Right forelimb (tissue), 1 donor: ENCODE data around the gene EXOC4.
"Not testable (repeated sequence)": the region's sequence is repeated elsewhere in the genome, so short reads cannot be mapped to it uniquely, and the experiment has no call there.

Experiments
- DNase-seq: peaks from one replicate; pipeline ENCODE4 v3.0.0-alpha.2; 2018

EXOC4 gene

GRCh38 chr7:133642907-133643306 lies 390.0 kb downstream of the EXOC4 start:
- DNase-seq, result no peak

DNA sequence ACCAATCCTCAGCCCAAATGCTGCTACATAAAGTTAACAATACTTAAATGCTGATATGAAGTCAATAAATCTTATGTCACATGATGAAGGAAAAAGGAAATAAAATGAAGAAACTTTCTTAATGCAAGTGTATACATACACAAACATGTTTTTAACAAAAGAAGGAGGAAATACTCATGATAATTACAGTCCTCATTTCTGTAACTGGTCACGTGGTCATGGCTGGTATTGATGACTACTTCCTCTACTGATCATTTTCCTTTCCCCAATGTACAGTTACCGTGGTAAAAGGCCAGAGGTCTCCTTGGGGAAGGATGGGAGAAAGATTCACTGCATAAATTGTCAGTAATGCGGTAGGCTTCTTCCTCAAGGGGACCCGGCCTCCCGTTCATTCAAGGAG lies 390.8 kb downstream of the EXOC4 start:
- not testable (repeated sequence) for DNase-seq

- no peak for DNase-seq
Measured at GRCh38 chr7:133645884-133646391, 393.1 kb downstream of the EXOC4 start.

DNA sequence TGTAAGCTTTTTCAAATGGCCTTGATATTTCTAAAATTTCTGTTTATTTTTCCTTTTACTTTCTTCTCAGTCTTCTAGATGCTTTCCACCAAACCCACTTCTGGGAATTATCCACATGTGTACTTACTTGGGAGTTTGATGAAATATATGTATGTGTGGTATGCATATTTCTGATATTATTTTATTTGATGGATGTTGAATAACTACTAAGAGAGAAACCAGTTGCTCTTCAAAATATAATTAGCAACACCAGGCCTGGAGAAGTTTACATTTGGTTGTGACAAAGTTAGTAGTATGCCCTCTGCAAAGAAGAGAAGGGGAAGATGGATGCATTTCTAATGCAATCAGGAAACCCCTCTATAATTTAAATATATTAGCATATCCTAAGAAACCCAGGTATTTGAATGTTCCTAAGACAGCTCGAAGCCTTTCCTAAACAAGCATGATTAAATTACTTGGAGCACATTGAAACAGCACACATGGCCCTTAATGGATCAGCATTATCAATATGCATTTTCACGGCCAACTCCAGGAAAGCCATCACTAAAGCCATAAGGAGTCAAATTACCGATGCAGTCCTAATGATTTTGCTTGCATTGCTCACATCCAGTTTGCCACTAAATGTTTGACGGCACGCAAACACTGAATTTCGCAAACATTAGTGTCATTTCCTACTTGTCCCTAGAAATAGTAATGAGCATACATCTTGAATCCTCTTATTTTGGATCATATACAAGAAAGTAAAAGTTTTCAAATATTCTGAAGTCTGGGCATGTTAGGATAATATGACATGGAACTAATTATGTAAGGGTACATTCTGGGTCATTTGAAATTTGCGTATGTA lies 393.8 kb downstream of the EXOC4 start:
- no peak for DNase-seq

DNA sequence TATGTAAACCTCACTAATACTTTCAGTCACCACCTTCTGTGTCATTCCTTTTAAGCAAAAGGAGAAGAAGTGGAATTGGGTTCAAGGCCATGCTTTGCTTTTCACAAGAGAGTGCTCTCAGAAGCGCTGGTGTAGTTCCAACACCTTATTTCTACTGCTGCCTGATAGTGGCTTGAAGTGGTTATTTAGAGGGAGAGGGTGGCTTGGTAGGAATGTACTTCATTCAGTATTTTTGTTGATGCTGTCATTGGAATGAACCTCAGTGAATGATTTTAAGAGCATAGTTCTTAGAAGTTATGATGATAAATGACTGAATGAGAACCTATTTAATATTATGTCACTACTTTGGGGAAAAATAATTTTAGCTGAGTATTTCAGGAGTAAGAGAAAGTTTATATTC lies 396.7 kb downstream of the EXOC4 start:
- DNase-seq, result no peak

- DNase-seq, result no peak
Measured at GRCh38 chr7:133650069-133650468, 397.2 kb downstream of the EXOC4 start.

- no peak for DNase-seq
Measured at GRCh38 chr7:133650487-133651300, 397.8 kb downstream of the EXOC4 start.

DNA sequence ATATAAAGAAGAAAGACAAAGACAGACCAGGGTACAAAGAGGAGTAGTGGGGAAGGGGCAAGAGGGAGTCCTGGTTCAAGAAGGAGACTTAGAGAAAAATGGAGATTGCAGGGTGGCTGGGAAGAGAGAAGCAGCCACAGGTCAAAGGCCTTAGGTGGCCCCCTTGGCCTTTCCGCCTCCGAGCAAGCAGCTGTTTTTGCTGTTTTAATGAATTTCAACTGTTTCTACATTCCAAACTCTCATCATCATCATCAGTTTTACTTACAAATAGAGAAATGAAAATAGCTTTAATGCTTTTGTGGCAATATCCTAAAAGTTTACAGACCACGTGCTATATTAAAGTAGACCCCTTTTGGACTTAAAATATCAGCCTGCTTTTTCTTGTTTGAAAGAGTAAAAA lies 399.7 kb downstream of the EXOC4 start:
- DNase-seq, result no peak

GRCh38 chr7:133654547-133654946 lies 401.7 kb downstream of the EXOC4 start:
- DNase-seq, result no peak

- DNase-seq, result no peak
Measured at GRCh38 chr7:133662276-133662675, 409.4 kb downstream of the EXOC4 start.

DNA sequence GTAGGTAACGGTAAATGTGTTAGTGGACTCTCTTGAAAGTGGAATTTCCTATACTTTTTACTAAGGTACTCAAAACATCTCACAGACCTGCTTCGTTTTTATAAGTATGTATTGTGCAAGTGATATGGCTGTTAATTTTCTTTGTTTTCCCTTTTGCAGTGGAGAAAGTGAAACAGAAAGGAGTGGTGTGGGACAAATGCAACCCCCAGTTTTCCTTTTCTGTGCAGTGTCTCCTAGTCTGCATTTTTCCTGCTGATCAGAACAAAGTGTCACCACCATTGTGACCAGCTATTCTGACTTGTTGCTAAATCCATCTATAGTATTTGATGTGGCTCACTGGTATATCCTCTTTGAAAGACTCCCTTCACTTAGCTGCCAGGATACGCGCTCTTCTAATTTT lies 410.0 kb downstream of the EXOC4 start:
- no peak for DNase-seq

- DNase-seq, result no peak
Measured at GRCh38 chr7:133664528-133664927, 411.6 kb downstream of the EXOC4 start.

DNA sequence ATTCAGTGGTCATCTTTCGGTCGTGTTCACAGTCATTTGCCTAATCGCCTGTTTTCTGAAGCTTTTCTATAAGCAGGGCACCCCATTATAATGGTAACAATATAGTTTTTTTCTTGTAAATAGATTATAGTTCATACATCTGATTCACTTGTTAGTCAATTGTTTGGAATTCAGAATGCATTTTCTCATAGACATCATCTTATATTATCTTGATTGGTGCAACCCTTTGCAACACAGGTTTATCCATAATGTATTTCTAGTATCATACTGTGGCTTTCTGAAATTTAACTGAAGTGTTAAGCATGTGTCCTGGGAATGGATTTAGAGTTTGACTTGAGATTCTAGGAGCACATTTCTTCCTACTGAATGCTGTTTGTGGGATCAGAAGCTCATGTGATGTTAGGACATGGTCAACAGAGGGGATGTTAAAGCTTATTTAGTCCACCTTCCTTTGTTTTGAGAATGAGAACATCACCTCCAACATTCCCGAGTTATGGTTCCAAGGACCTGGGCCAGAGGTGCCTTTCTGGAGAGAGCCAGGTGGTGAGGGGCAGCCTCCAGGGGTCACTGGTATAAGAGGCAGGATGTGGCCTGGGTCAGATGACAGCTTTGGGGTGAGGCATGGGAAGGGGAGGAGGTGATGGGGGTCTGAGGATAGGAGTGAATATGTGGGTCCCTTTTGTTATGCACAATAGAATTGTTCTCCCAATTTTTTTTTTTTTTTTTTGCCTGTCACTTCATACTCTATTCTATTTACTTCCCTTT lies 415.6 kb downstream of the EXOC4 start:
- DNase-seq, result no peak

GRCh38 chr7:133669061-133669455 lies 416.2 kb downstream of the EXOC4 start:
- no peak for DNase-seq

DNA sequence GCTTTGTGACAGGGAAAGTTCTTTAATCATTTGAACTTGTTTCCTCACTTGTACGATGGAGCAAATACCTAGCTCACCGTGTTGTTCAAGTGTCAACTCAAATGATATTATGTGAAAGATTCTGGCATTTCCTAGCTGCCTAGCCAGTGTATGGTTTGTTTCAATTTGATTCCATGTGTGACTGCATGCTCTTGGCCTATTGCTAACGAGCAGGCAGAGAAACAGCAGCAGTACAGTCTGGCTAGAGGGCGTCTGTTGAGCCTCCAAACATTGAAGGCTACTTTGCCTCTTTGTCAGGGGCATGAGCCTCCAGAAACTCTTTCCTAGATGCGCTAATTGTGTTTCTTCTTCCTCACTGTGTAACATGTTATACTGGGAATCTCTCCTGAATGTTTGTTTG lies 417.4 kb downstream of the EXOC4 start:
- DNase-seq, result no peak

- no peak for DNase-seq
Measured at GRCh38 chr7:133672866-133673265, 420.0 kb downstream of the EXOC4 start.

DNA sequence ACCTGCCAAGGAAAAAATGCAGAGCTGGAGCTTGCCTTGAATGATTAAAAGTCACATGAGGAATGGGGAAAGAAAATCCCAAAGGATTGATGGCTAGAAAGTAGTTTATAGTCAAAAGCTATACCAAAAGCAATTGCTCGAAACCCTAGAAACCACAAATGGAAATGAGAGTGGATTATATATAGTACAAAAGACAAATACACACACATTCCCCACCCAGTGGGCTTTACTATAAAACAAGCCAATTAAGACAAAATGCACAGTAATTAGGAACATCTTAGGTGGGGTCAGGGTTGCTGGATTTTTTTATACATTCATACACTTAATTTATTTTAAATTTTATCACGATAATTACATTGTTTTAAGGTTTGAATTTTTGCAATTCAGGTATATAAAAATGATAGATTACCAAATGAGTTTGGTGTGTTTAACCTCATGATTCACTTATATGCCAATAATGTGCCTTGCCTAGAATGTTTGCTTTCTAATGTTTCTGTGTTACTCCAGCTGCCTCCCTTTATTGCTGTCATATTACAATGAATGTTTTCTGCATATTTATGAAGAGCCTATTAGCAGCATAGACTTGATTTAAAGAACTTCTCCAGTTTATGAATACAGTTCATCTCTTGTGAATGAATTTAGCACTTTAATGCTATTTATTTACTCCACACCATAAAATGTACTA lies 421.3 kb downstream of the EXOC4 start:
- no peak for DNase-seq

DNA sequence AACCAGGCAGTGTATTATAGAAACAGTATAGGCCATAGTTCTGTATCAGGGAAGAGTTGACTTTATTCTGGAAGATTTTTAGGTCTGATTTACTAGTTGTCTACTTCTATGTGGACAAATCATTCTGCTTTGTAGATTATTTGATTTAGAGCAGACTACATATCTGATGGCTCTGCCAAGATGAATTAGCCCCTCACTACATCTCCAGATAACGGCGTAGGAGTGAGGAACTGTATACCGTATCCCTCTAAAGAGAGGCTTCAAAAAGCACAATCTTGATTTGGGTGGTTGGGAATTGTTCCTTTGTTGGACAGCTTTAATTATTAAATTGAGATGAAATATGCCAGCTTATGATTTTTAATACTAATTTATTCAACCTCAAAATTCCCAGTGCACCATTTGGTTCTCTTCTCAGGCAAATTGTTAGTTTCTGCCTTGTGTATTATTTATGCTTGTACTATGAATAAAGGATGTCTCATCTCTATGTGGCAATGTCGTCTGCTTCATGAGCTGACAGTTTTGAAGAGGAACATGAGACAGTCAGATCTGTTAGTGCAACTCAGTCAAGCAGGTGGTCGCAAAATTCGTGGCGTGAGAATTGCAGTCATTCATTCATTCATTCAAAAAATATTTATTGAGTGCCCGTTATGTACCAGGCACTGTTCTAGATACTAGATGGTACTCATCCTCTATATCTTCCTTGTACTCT lies 422.8 kb downstream of the EXOC4 start:
- no peak for DNase-seq

DNA sequence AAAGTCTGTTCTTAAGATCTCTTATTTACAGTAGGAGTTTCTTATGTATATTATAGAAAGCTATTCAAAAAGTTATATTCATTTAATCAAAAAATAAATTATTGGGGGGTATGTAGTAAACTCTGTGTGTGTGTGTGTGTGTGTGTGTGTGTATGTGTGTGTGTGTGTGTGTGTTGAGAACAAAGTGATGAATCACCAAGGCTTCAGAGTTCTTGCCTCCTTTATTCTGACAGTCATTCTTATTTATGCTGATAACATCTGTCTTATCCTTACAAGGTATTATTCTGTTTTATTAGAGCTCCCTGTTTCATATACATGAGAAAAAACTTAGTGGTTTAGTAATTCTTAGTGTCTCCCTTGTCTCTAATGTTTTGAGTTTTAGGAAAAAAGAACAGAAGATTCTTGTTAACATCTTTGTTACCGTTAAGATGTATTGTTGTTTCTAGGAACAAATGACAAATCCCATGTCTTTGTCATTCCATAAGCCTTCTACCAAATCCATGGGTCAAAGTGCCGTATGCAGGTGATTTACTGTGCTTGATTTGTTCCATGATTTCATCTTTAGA lies 424.0 kb downstream of the EXOC4 start:
- no peak for DNase-seq

DNA sequence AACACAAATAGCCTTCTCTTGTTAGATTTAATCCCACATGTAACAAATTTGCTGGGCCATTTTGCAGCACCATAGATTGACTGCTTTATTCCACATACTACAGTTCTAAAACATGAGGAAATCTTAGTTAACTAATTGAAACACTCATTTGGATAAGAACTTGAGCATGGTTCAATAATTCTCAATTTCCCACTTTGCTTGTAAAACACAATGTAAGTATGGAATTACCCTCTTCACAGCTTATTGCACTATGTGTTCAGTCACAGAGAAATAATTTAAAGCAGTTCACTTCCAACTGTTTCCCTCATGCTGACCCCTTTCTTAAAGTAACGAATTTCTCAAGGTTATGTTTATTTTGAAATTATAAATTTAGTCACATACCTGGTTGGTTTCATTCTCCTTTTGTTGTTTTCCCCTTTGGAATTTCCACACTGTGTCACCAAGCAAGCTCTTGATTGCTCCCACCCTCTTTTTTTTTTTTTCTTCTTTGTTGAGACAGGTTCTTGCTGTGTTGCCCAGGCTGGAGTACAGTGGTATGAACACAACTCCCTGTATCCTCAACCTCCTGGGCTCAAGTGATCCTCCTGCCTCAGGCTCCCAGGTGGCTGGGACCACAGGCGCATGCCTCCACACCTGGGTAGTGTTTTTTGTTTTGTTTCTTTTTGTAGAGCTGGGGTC lies 425.4 kb downstream of the EXOC4 start:
- no peak for DNase-seq

DNA sequence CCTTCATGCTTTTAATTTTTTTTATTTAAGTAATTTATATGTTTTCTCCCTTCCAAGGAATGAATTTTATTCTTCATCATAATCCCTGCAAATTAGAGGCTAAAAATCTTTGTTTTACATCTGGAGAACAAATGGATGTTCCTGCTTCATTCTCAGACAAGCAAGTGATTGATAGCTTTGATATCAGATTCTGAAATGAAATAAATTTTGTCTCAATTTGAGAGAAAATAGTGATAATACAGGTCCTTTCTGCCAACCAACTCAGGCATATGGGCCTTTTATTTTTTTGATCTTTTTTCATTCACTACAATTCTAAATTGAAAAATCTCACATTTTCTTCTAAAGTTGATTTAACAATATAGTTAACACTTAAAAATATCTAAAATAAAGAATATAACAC lies 427.1 kb downstream of the EXOC4 start:
- no peak for DNase-seq
